ENCODE data around the gene MLC1. TPM values are rescaled to one million over a fixed set of nuclear protein-coding genes. Genes with fewer than 3 reads are reported as not detected.
"Not testable (repeated sequence)": the region's sequence is repeated elsewhere in the genome, so short reads cannot be mapped to it uniquely, and the experiment has no call there.

Gene MLC1
- total RNA-seq, 1 experiment from 2014 or later = not detected

DNA sequence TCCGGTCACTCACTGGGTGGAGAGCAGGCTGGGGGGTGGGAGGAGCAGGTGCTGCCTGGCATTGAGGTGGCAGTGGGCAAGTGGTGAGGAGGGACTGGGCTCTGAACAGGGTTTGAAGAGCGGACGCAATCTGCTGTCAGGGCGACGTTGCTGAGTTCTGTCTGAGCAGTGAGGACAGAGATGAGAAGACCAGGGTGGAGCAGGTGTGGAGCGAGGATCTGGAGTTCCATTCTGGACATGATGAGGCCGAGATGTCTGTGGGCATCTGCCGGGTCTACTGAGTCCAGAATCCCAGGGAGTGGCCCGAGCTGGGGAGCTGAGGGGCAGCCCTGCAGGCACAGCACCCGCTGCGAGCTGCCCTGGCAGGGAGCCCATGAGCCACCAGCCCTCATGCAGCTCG is 2.4 kb upstream of the MLC1 start:
- intact Hi-C loops (cut with micrococcal nuclease; ENCODE audit: unreplicated experiment) = no loop called here
- Histone ChIP-seq H3K4me1 (ENCODE audit: control insufficient read depth, insufficient read depth, low read length) (no peaks in the 10 kb centered on the region), H3K27ac (ENCODE audit: low read length) (no peak overlapping the region), H3K4me3 (ENCODE audit: low read depth in 2 of 2, low read length in 2 of 2) (no peak overlapping the region), H3K9me3 (ENCODE audit: control insufficient read depth, insufficient read depth, low read depth, low read length) (no peaks in the 10 kb centered on the region), H3K36me3 (ENCODE audit: control insufficient read depth, insufficient read depth, low read length) (no peaks in the 10 kb centered on the region), H3K27me3 (ENCODE audit: control insufficient read depth, insufficient read depth, low read length) (no peaks in the 10 kb centered on the region)
- POLR2A ChIA-PET = no interaction called here
- DNase-seq (ENCODE audit: low read depth, low spot score) (no peak), ATAC-seq (no peak)
- CTCF ChIA-PET = no interaction called here
- in situ Hi-C loops (cut with HindIII; ENCODE audit: low pct_unique_long_range_greater_than_20kb, low sequenced_read_pairs) = no loop called here
- no TSS peak for BruUV-seq (replicated peaks)
- TF ChIP-seq POLR2AphosphoS5 (IDR thresholded peaks at IDR 0.05; ENCODE audit: low read depth, low read length) (no peak), REST (IDR thresholded peaks at IDR 0.05; ENCODE audit: insufficient read depth in 1 of 2, low read depth in 2 of 2, low read length in 1 of 2) (no peak), TCF7L2 (IDR thresholded peaks at IDR 0.05; ENCODE audit: low read depth, low read length) (no peak), SIN3A (IDR thresholded peaks at IDR 0.05; ENCODE audit: borderline replicate concordance, insufficient read depth, low read depth, low read length) (no peak)
- TF ChIP-seq, protein P1, sequence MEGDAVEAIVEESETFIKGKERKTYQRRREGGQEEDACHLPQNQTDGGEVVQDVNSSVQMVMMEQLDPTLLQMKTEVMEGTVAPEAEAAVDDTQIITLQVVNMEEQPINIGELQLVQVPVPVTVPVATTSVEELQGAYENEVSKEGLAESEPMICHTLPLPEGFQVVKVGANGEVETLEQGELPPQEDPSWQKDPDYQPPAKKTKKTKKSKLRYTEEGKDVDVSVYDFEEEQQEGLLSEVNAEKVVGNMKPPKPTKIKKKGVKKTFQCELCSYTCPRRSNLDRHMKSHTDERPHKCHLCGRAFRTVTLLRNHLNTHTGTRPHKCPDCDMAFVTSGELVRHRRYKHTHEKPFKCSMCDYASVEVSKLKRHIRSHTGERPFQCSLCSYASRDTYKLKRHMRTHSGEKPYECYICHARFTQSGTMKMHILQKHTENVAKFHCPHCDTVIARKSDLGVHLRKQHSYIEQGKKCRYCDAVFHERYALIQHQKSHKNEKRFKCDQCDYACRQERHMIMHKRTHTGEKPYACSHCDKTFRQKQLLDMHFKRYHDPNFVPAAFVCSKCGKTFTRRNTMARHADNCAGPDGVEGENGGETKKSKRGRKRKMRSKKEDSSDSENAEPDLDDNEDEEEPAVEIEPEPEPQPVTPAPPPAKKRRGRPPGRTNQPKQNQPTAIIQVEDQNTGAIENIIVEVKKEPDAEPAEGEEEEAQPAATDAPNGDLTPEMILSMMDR (IDR thresholded peaks at IDR 0.05) = no peak

DNA sequence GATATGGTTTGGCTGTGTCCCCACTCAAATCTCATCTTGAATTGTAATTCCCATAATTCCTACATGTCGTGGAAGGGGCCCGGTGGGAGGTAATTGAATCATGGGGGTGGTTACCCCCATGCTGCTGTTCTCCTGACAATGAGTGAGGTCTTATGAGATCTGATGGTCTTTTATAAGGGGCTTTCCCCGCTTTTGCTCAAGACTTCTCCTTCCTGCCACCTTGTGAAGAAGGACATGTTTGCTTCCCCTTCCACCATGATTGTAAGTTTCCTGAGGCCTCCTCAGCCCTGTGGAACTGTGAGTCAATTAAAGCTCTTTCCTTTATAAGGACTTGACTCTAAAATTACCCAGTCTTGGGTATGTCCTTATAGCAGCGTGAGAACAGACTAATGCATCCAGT is 1.7 kb upstream of the MLC1 start:
- CTCF ChIA-PET; DNase-seq (ENCODE audit: low read depth, low spot score); H3K9me3 ChIP-seq (ENCODE audit: control insufficient read depth, insufficient read depth, low read depth, low read length); POLR2A ChIA-PET; BruUV-seq (replicated peaks); H3K27ac ChIP-seq (ENCODE audit: low read length); H3K4me3 ChIP-seq (ENCODE audit: low read depth in 2 of 2, low read length in 2 of 2); ATAC-seq; in situ Hi-C loops (cut with HindIII; ENCODE audit: low pct_unique_long_range_greater_than_20kb, low sequenced_read_pairs); H3K4me1 ChIP-seq (ENCODE audit: control insufficient read depth, insufficient read depth, low read length); H3K27me3 ChIP-seq (ENCODE audit: control insufficient read depth, insufficient read depth, low read length); H3K36me3 ChIP-seq (ENCODE audit: control insufficient read depth, insufficient read depth, low read length); intact Hi-C loops (cut with micrococcal nuclease; ENCODE audit: unreplicated experiment): not testable (repeated sequence)

GRCh38 chr22:50086526-50086925 is 1.3 kb upstream of the MLC1 start:
- no peak for TF ChIP-seq SIN3A (IDR thresholded peaks at IDR 0.05; ENCODE audit: borderline replicate concordance, insufficient read depth, low read depth, low read length)
- TF ChIP-seq, protein P1 (IDR thresholded peaks at IDR 0.05) = no peak
- no peak for TF ChIP-seq REST (IDR thresholded peaks at IDR 0.05; ENCODE audit: insufficient read depth in 1 of 2, low read depth in 2 of 2, low read length in 1 of 2)
- TF ChIP-seq TCF7L2 (IDR thresholded peaks at IDR 0.05; ENCODE audit: low read depth, low read length) = no peak
- TF ChIP-seq POLR2AphosphoS5 (IDR thresholded peaks at IDR 0.05; ENCODE audit: low read depth, low read length) = no peak

More at GRCh38 chr22:50086526-50086925, 1.3 kb upstream of the MLC1 start:
- ATAC-seq = no peak
- Histone ChIP-seq H3K36me3 (ENCODE audit: control insufficient read depth, insufficient read depth, low read length) (no peaks in the 10 kb centered on the region), H3K9me3 (ENCODE audit: control insufficient read depth, insufficient read depth, low read depth, low read length) (no peaks in the 10 kb centered on the region), H3K27ac (ENCODE audit: low read length) (no peak overlapping the region), H3K4me3 (ENCODE audit: low read depth in 2 of 2, low read length in 2 of 2) (no peak overlapping the region), H3K4me1 (ENCODE audit: control insufficient read depth, insufficient read depth, low read length) (no peaks in the 10 kb centered on the region), H3K27me3 (ENCODE audit: control insufficient read depth, insufficient read depth, low read length) (no peaks in the 10 kb centered on the region)
- ChIA-PET POLR2A (no interaction called here), CTCF (no interaction called here)
- intact Hi-C loops (cut with micrococcal nuclease; ENCODE audit: unreplicated experiment) = no loop called here
- in situ Hi-C loops (cut with HindIII; ENCODE audit: low pct_unique_long_range_greater_than_20kb, low sequenced_read_pairs) = no loop called here
- no TSS peak for BruUV-seq (replicated peaks)
- DNase-seq (ENCODE audit: low read depth, low spot score) = no peak
